Karpas-422 (cell line): ENCODE results near the gene AOC2. TPM values are rescaled to one million over a fixed set of nuclear protein-coding genes. Genes with fewer than 3 reads are reported as not detected.
"Not testable (repeated sequence)": the region's sequence is repeated elsewhere in the genome, so short reads cannot be mapped to it uniquely, and the experiment has no call there.

Experiments
- DNase-seq: peaks from one replicate; pipeline ENCODE4 v3.0.0-alpha.2; 2015
- H2AFZ ChIP-seq: fragments of 200-600 bp; sonication (generic); 2 replicates; pipeline ENCODE4 v1.6.1; 2014; ENCODE audit warnings: antibody characterized with exemption, low read length, mixed read lengths
- H3K27ac ChIP-seq: fragments of 200-600 bp; sonication (generic); 2 replicates; pipeline ENCODE4 v1.5.1; 2014; ENCODE audit warnings: mild to moderate bottlenecking, low read length, moderate library complexity
- H3K27me3 ChIP-seq: fragments of 200-600 bp; sonication (generic); 2 replicates; pipeline ENCODE4 v1.6.1; 2014; ENCODE audit warnings: low read length, mixed read lengths
- H3K36me3 ChIP-seq: fragments of 200-600 bp; sonication (generic); 2 replicates; pipeline ENCODE4 v1.6.1; 2014; ENCODE audit warnings: low read length, mixed read lengths; ENCODE audit not compliant: insufficient read depth
- H3K4me1 ChIP-seq: fragments of 200-600 bp; sonication (generic); 2 replicates; pipeline ENCODE4 v1.6.1; 2014; ENCODE audit warnings: mild to moderate bottlenecking, low read length, mixed read lengths
- H3K4me2 ChIP-seq: fragments of 200-600 bp; sonication (generic); 2 replicates; pipeline ENCODE4 v1.6.1; 2014; ENCODE audit warnings: low read length, low read depth, mild to moderate bottlenecking; ENCODE audit not compliant: poor library complexity, severe bottlenecking
- H3K4me3 ChIP-seq: fragments of 200-600 bp; sonication (generic); 2 replicates; pipeline ENCODE4 v1.5.1; 2014; ENCODE audit warnings: mild to moderate bottlenecking, antibody characterized with exemption, low read length, mixed read lengths
- H3K79me2 ChIP-seq: fragments of 200-600 bp; sonication (generic); 2 replicates; pipeline ENCODE4 v1.6.1; 2014; ENCODE audit warnings: mild to moderate bottlenecking, low read length, mixed read lengths
- H3K9ac ChIP-seq: fragments of 200-600 bp; sonication (generic); 2 replicates; pipeline ENCODE4 v1.6.0; 2014; ENCODE audit warnings: low read length
- H3K9me2 ChIP-seq: fragments of 200-600 bp; sonication (generic), shearing (Covaris generic); replicated peaks from 2 replicates; pipeline ENCODE4 v1.6.0; 2014; ENCODE audit warnings: mild to moderate bottlenecking, low read length, moderate library complexity; ENCODE audit not compliant: insufficient read depth
- H3K9me3 ChIP-seq: fragments of 300-700, 200-600 bp; sonication (generic); 2 replicates; pipeline ENCODE4 v1.6.1; 2014; ENCODE audit warnings: low read length, mixed read lengths
- H4K20me1 ChIP-seq: fragments of 200-600 bp; sonication (generic); 2 replicates; pipeline ENCODE4 v1.6.1; 2014; ENCODE audit warnings: mild to moderate bottlenecking, antibody characterized with exemption, low read length, low read depth; ENCODE audit not compliant: insufficient read depth
- total RNA-seq: library from RNA; depleted of rRNA; stranded (reverse); fragments of >200 nt; shearing (Covaris generic); gene quantifications from 2 replicates; pipeline ENCODE4 v1.2.3, GENCODE V29; 2014; ENCODE audit warnings: low replicate concordance

AOC2 gene
- total RNA-seq, 1 experiment from 2014 or later, result 0.67 TPM

DNA sequence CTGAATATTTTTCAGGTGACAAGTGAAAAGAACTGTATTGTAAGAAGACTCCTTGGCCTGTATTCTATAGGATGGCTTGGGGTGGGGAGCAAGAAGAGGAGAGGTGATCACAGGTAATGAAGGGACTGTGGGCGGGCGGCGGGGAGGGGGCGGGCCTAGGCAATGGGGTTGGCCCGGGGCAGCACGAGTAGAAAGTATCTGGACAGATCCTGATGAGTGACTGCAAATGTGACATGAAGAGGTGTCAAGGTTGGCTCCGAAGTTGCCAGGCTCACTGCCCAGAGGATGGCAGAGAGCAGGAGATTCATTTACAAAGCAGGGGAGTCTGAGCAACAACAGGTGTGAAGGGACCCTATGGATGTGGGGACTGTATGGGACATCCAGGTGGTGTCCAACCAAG lies 45.4 kb downstream of the AOC2 start:
- no peaks in the 10 kb centered on the region for H4K20me1 ChIP-seq
- H3K27me3 ChIP-seq, result no peaks in the 10 kb centered on the region
- no peak overlapping the region for H3K4me2 ChIP-seq
- no peak overlapping the region for H3K27ac ChIP-seq
- H3K4me1 ChIP-seq, result no peaks in the 10 kb centered on the region
- H3K9me2 ChIP-seq, result no peaks in the 10 kb centered on the region
- no peak overlapping the region for H3K9ac ChIP-seq
- no peaks in the 10 kb centered on the region for H3K9me3 ChIP-seq
- no peak for DNase-seq
- H3K36me3 ChIP-seq, result no peaks in the 10 kb centered on the region
- no peaks in the 10 kb centered on the region for H3K79me2 ChIP-seq
- no peak overlapping the region for H2AFZ ChIP-seq
- H3K4me3 ChIP-seq, result no peak overlapping the region

DNA sequence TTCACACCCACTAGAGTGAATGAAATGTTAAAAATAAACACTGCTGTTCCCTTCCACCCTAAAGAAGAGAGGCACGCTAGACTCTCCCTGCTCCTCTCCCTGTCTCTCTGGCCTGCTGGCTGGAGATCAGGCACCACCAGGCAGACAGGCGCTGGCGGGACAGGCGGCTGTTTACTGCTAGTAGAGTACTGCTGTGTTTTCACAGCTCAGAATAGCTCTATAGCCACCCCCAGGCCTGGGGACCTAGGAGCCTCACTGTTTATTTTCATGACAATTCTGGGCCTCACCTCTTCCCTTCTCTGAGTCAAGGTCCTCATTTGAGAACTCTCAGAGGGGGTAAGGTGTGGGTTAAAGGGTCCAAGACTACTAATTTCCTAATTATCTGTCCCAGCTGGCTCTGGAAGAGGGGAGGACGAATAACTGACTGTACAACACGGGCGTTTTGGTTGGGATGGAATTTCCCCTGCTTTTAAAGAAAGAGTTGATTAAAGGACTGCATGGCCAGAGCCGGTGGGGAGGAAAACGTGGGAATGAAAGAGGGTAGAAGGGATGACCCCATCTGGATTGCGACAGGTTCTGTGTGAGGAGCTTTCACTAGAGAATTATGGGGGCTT lies 47.3 kb downstream of the AOC2 start:
- Histone ChIP-seq H3K9me2 (no peaks in the 10 kb centered on the region), H2AFZ (no peak overlapping the region), H3K4me3 (no peak overlapping the region), H3K36me3 (no peaks in the 10 kb centered on the region), H3K9me3 (no peaks in the 10 kb centered on the region), H4K20me1 (no peaks in the 10 kb centered on the region), H3K9ac (no peak overlapping the region), H3K27me3 (no peaks in the 10 kb centered on the region), H3K79me2 (no peaks in the 10 kb centered on the region), H3K27ac (no peak overlapping the region), H3K4me1 (no peaks in the 10 kb centered on the region), H3K4me2 (no peak overlapping the region)
- DNase-seq, result no peak

DNA sequence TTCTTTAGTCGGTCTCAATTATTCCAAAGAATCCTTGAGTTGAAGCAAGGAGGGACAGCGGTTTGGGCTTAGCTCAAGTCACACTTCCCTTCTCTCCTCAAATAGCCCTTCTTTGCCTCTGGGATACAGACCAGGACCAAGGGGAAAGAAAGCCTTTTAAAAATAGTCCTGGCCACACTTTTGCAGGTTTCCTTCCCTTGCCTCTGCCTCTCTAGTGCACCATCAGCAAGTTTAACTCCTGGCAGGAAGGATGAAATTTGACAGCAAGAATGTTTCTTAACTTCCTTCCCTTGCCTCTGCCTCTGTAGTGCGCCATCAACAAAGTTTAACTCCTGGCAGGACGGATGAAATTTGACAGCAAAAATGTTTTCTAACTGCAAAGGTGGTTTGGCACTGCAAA lies 49.0 kb downstream of the AOC2 start:
- Histone ChIP-seq H3K36me3 (no peaks in the 10 kb centered on the region), H3K4me2 (no peak overlapping the region), H3K79me2 (no peaks in the 10 kb centered on the region), H3K9me3 (no peaks in the 10 kb centered on the region), H3K27me3 (no peaks in the 10 kb centered on the region), H3K4me3 (no peak overlapping the region), H4K20me1 (no peaks in the 10 kb centered on the region), H3K9me2 (no peaks in the 10 kb centered on the region), H2AFZ (no peak overlapping the region), H3K27ac (no peak overlapping the region), H3K9ac (no peak overlapping the region), H3K4me1 (no peaks in the 10 kb centered on the region)
- DNase-seq, result no peak

DNA sequence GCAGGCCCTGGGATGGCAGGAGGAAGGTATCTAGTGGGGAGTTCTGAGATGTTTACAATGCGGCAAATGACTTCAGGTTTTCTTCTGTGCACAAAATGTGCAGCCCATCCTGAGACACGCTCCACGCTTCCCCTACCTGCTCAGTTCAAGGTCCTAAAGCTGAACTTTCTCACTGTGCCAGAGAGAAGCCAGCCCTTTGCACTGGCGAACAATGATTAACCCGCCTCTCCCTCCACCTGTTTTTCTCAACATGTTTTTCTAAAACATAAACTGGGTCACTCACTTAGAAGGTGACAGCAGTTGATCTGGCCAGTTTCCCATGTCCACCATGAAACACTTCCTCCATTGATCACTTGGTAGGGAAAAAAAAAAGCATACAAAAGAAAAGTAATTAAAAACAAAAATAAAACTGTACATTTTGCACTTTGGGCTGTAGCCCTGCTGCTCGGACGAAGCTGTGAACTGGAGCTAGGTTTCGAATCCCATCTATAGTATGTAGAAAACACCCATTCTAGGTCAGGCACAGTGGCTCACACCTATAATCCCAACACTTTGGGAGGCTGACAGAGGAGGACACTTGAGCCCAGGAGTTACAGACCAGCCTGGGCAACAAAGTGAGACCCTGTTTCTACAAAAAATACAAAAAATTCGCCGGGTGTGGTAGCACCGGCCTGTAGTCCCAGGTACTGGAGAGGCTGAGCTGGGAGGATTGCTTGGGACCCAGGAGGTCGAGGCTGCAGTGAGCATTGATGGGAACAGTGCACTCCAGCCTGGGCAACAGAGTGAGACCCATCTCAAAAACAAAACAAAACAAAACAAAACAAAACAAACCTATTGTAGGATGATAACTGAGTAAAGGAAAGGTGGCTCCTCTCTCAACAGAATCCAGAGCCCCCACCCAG lies 50.2 kb downstream of the AOC2 start:
- H3K9ac ChIP-seq, result no peak overlapping the region
- no peak overlapping the region for H3K4me2 ChIP-seq
- H2AFZ ChIP-seq, result no peak overlapping the region

DNA sequence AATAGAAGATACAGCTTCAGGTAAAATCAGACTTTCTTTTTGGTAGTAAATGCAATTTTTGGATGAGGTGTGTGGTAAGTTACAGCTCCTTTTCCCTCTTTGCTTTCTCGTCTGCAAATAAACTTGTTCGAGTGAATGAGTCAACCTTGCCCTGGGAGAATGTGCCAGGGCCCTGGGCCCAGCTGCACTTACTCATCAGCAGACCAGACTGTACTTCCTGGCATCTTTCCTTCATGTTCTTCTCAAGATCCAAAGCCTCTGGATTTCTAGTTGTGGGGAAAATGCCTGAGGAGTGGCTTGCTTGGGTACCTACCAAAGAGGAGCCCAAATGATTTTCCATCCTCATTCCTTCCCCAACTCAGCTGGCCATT lies 50.8 kb downstream of the AOC2 start:
- H3K27ac ChIP-seq, result no peak overlapping the region
- DNase-seq, result no peak
- H3K9ac ChIP-seq, result no peak overlapping the region
- H4K20me1 ChIP-seq, result no peaks in the 10 kb centered on the region
- no peaks in the 10 kb centered on the region for H3K27me3 ChIP-seq
- H3K36me3 ChIP-seq, result no peaks in the 10 kb centered on the region
- H2AFZ ChIP-seq, result no peak overlapping the region
- H3K4me1 ChIP-seq, result no peaks in the 10 kb centered on the region
- H3K9me2 ChIP-seq, result no peaks in the 10 kb centered on the region
- H3K9me3 ChIP-seq, result no peaks in the 10 kb centered on the region
- no peak overlapping the region for H3K4me3 ChIP-seq
- no peaks in the 10 kb centered on the region for H3K79me2 ChIP-seq
- H3K4me2 ChIP-seq, result no peak overlapping the region

More for the DNA sequence above, 50.2 kb downstream of the AOC2 start:
- no peaks in the 10 kb centered on the region for H3K9me3 ChIP-seq
- H4K20me1 ChIP-seq, result no peaks in the 10 kb centered on the region
- H3K36me3 ChIP-seq, result no peaks in the 10 kb centered on the region
- H3K9me2 ChIP-seq, result no peaks in the 10 kb centered on the region
- no peaks in the 10 kb centered on the region for H3K4me1 ChIP-seq
- no peak overlapping the region for H3K27ac ChIP-seq
- DNase-seq, result no peak
- H3K4me3 ChIP-seq, result no peak overlapping the region
- no peaks in the 10 kb centered on the region for H3K27me3 ChIP-seq
- H3K79me2 ChIP-seq, result no peaks in the 10 kb centered on the region

DNA sequence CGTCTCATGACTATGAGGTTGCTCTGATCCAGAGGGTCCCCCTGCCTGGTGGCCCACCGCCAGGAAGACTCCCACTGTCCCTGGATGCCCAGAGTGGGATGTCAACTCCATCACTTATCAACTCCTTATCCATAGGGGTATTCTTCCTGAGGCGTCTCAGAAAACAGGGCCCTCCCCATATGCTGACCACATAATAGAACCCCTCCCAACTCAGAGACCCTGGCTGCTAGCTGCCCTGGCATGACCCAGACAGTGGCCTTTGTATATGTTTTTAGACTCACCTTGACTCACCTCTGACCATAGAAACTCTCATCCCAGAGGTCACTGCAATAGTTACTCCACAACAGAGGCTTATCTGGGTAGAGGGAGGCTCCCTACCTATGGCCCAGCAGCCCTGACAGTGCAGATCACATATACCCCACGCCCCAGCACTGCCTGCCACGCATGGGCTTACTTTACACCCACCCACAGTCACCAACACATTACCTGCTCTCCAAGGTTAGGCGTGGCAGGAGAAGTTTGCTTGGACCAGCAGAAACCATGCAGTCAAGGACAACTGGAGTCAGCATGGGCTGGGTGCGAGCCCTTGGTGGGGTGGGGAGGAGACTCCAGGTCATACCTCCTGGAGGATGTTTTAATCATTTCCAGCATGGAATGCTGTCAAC lies 53.9 kb downstream of the AOC2 start:
- Histone ChIP-seq H2AFZ (no peak overlapping the region), H3K4me3 (no peak overlapping the region), H3K4me1 (no peaks in the 10 kb centered on the region), H3K27ac (no peak overlapping the region), H3K4me2 (no peak overlapping the region), H4K20me1 (no peaks in the 10 kb centered on the region), H3K9me3 (no peaks in the 10 kb centered on the region), H3K9me2 (no peaks in the 10 kb centered on the region), H3K79me2 (no peaks in the 10 kb centered on the region), H3K36me3 (no peaks in the 10 kb centered on the region), H3K9ac (no peak overlapping the region), H3K27me3 (no peaks in the 10 kb centered on the region)
- no peak for DNase-seq

DNA sequence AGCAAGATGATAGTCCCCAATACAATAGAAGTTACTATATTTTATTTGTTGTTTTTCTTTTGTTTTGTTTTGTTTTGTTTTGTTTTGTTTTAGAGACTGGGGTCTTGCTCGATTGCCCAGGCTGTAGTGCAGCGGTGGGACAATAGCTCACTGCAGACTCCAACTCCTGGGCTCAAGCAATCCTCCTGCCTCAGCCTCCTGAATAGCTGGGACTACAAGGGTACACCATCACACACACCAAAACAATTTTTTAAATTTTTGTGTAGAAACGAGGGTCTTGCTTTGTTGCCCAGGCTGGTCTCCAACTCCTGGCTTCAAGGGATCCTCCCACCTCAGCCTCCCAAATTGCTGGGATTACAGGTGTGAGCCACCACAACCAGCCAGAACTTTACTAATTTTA lies 55.6 kb downstream of the AOC2 start:
- not testable (repeated sequence) for H3K4me2 ChIP-seq, DNase-seq, H4K20me1 ChIP-seq, H2AFZ ChIP-seq, H3K4me1 ChIP-seq, H3K9me3 ChIP-seq, H3K36me3 ChIP-seq, H3K9ac ChIP-seq, H3K4me3 ChIP-seq, H3K27me3 ChIP-seq, H3K9me2 ChIP-seq, H3K79me2 ChIP-seq, H3K27ac ChIP-seq
